Stimulated activated CD4-positive, alpha-beta T cell treated with anti-CD3 and anti-CD28 coated beads, Interleukin-4, amount 100 ng/mL, for 1 hour (primary cell): ENCODE measurements around the gene LRCH3.
A peak's percentile ranks its signal among the peaks of the same experiment; 100 is the strongest.
"Not testable (repeated sequence)": the region's sequence is repeated elsewhere in the genome, so short reads cannot be mapped to it uniquely, and the experiment has no call there.

Experiments used
- DNase-seq: peaks from one replicate; pipeline ENCODE4 v3.0.0-alpha.2; 2020

LRCH3 gene

GRCh38 chr3:197837282-197837681 is 46.2 kb downstream of the LRCH3 start:
- DNase-seq: no peak

DNA sequence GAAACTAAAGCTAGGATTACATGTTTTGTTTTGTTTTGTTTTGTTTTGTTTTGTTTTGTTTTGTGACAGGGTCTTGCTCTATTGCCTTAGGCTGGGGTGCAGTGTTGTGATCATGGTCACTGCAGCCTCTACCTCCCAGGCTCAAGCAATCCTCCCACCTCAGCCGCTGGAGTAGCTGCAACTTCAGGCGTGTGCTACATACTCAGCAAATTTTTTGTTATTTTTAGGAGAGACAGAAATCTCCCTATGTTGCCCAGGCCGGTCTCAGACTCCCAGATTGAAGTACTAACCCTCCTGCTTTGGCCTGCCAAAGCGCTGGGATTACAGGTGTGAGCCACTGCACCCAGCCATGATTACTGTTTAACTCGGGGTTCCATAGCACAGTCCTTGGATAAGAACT is 50.7 kb downstream of the LRCH3 start:
- DNase-seq: no peak

DNA sequence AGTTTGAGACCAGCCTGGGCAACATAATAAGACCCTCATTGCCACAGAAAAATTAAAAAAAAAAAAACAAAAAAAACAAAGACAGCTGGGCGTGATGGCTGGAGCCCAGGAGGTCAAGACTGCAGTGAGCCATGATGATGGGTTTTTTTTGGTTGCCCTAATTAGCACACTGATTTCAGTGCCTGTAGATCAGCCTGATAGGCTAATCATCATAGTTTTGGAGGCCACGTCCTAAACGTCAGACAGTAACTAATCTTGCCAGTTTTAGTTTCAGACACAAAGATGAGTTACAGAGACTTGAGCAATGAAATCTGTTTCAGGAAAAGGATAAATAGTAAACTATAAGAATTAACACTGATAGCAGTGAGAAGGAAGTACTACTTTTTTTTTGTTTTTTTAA is 55.4 kb downstream of the LRCH3 start:
- no peak for DNase-seq

DNA sequence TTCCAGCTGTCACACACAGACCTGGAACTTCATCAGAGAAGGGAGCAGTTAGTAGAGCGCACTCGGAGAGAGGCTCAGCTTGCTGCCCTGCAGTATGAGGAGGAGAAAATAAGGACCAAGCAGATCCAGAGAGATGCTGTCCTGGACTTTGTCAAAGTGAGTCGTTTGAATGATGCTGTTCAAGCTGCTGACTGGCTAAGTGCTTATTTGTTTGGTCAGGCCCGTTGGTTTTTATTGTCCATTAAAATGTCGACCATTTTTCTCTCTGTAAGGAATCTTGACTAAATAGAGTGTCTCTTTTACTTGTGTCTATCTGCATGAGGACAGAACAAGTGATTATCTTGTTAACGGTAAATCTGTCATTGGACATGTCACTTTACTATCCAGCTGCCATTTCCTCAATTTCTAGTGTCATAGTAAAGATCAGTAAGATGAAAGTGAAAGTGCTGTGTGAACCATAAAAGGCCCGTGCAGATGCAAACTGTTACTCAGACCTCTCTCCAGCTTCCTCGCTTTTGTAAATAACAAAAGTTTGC is 56.9 kb downstream of the LRCH3 start:
- no peak for DNase-seq

- no peak for DNase-seq
Observed at GRCh38 chr3:197854596-197855343, 63.7 kb downstream of the LRCH3 start.

DNA sequence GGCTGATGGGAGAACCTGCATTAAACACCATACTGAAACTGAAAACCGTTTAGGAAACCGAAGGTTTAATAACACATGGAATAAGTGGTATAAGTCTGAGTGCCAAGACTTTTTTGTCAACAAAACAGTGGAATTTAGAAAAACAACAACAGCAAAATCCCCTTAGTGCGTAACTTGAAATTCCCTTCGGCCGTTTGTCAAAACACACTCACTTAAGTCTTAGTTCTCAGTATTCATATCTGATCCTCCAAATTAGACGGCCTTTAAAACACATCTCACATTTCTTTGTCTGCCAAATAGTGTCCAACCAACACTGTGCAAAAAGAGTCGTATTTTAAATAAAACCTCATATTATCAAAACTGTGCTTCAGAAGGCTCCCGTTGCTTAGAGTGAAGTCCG is 64.5 kb downstream of the LRCH3 start:
- no peak for DNase-seq

DNA sequence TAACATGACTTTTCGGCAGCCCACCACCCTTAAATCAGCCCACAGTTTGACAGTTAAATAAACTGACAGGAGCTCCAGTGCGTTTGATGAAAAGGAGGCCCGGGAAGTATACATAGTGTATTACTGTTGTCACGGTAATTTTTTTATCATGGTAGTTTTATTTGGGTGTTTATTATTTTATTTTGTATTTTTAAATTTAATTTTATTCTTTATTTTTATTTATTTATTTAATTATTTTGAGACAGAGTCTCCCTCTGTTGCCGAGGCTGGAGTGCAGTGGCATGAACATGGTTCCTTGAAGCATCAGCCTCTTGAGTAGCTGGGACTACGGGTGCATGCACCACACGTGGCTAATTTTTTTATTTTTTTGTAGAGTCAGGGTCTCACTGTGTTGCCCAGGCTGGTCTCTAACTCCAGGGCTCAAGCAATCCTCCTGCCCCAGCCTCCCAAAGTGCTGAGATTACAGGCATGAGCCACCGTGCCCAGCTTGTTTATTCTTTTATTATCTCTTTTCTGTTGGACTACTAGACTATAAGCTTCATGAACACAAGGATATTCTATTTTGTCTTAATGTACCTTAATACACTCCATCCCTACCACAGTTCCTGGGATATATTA is 65.3 kb downstream of the LRCH3 start:
- no peak for DNase-seq

GRCh38 chr3:197858133-197858532 is 67.1 kb downstream of the LRCH3 start:
- no peak for DNase-seq

- DNase-seq: no peak
Observed at GRCh38 chr3:197858598-197858997, 67.5 kb downstream of the LRCH3 start.

- DNase-seq: no peak
Observed at GRCh38 chr3:197866035-197866434, 75.0 kb downstream of the LRCH3 start.

DNA sequence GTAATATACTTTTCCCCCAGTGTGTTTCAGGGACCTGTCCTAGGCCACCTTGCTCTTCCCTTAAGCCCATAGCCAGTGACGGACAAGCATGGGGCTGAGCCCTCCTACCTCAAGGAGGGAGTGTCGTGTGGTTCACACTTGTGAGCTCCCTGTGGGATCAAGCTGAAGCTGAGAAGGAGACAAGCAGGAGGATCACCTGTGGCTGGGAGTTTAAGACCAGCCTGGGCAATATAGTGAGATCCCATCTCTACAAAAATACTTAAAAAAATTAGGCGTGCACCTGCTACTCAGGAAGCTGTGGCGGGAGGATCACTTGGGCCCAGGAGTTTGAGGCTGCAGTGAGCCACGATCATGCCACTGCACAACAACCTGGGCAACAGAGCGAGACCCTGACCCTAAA is 82.3 kb downstream of the LRCH3 start:
- no peak for DNase-seq

DNA sequence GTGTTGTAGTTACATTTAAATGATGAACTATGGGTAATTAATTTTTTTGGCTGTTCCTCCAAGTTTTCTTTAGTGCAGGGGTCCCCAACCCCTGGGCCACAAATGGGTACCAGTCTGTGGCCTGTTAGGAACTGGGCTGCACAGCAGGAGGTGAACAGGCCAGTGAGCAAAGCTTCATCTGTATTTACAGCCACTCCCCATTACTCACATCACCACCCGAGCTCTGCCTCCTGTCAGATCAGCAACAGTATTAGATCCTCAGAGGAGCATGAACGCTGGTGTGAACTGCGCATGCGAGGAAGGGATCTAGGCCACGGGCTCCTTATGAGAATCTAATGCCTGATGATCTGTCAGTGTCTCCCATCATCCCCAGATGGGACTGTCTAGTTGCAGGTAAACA is 83.0 kb downstream of the LRCH3 start:
- DNase-seq: no peak

DNA sequence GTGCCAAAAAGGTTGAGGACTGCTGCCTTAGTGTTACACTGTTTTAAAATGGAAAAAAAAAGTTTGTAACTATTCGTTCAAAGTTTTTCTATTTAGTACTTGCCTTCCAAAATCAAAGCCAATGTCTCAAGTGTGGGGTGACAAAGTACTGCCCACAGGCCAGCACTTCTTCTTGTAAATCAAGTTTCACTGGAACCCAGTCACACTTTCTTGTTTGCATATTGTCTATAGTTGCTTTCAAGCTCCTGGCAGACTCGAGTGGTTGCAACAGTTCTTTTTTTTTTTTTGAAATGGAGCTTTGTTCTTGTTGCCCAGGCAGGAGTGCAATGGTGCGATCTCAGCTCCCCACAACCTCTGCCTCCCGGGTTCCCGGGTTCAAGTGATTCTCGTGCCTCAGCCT is 83.6 kb downstream of the LRCH3 start:
- DNase-seq: no peak

DNA sequence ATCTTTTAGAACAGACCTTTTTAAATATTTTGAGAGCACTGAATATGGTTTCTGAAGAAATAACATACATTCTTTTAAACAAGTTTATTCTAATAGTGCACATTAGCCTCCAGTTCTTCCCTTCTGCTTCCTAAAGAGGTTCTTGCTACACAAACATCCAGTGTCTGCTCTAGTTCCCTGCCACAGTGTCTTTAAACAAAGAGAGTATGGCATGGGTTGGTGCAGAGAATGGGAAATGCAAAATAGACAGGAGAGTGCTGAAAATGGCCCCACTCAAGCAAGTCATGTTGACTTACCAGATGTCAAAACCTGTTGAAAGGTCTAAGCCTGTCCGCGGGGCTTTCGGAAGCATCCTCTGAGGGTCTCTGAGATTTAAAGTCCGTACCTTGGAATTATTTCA is 86.8 kb downstream of the LRCH3 start:
- no peak for DNase-seq

DNA sequence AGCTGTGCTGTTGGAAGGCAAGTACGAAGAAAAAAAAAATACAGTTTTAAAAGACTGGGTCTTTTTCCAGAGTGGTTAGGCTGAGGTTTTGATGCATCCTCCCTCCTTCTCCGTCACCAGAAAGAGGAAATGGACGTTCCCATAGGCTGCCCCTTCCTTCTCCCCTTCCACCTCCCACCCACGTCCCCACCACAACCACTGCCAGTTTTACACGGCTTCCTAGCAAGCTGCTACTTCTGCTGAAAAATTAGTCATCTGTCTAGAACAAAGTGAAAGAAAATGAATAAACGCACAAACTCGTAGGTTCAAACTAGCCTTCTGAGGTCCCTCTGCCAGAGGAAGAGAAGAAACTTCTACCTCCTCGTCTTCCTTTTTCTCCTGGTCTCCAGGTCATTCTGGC is 87.4 kb downstream of the LRCH3 start:
- peak; percentile 22 for DNase-seq

DNA sequence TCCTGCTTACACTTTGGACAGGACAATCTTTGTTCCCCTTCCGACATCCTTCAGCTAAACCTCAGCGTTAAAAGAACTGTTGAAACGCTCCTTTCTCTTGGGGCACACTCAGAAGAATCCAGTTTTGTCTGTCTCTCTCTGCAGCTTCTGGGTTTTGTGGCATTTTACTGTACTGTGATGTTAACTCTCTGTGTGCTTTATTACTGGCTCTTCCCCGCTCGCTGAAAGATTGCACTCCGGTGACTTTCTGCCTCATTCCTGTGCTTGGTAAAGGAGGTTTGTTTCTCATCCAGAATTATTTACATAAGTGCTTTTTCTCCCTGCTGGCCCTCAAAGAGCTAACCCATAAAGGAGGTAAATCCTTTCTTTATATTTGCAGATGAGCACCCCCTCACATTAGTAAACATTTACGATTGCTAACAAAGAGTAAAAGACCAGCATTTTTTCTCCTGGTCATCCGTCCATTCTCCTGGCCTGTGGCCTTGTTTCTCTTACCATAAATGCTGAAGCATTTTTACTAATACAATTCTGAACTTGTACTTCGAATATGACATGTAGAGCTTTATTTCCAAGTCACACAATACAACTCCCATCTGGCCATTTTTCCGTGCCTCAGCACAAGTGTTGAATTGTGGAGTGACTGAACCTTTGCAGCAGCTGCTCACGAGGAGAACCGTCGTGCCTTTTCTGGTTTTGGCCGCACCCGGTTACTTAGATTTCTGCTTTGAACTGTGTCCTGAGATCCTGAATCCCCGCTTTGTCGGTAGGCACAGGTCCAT is 89.6 kb downstream of the LRCH3 start:
- no peak for DNase-seq

DNA sequence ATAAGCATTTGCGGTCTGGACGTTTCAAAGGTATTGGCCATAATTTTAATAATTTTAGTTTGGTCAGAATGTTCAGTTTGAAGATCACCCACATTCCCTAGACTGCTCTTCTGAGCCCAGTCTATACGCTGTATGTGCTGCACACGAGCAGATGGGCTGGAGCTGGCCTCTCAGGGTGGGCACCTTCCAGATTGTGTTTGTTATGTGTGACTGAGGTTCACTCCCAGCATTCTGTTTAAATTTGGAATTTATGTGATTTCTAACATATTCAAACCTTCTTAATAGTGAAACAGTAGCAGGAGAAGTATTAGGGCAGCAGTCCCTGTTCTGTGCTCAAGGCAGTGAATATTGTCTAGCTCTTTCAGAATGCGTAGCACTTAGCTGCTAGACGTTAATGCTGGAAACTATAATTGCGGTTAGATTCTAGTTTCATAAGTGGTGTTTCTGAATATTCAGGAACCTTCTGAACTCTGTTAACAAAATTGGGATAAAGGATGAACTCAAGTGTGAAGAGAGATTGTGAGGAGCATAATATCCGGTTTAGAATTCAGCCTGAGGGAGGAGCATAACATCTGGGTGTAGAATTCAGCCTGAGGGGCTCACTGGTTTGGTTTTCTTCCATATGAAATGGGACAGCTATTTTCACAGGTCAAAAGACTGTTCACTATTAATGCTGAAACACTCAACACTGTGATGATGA is 90.4 kb downstream of the LRCH3 start:
- no peak for DNase-seq

DNA sequence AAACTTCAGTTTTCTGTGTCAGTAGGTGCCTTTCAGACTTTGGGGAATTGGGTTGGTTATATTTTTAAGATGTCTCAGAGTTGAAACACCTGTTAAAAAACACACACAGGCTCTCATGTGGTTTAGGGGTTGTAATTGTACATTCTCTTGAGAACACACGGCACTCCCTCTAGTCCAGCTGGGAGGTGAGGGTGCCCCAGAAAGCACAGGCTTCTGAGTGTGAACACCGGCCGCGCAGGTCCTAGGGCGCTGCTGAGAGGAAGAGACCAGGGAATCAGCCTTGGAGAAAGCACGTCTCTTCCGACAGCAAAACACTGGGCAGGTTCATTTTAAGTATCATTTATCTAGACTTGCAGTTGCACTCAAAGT is 90.9 kb downstream of the LRCH3 start:
- DNase-seq: no peak

GRCh38 chr3:197882586-197882985 is 91.5 kb downstream of the LRCH3 start:
- DNase-seq: no peak

DNA sequence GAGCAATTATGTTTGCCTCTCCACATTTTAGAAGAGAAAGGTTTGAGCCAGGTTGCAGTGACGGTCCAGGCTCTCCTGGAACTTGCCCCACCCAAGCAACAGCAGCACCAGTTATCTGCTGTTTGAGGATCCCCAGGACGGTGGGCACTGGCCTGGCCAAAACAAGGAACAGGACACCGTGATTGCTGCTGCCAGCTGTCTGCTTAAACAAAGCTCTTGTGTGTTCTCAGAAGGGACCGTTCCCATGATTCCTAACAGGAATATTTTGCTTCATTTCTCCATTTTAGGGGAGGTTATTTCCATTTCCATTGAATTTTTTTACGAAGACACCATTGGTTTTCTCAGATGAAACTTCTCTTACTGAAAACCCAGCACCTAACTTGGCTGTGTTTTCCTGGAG is 92.5 kb downstream of the LRCH3 start:
- DNase-seq: no peak

DNA sequence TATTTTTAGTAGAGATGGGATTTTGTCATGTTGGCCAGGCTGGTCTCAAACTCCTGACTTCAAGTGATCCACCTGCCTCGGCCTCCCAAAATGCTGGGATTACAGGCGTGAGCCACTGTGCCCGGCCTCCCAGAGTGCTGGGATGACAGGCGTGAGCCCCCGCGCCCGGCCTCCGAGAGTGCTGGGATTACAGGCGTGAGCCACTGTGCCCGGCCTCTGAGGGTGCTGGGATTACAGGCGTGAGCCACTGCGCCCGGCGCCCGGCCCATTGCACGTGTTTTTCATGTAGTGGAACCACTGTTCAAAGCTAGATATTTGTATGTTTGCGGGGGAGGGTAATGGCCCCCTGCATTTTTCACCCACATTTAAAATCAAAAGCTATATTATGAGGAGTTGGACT is 93.3 kb downstream of the LRCH3 start:
- DNase-seq: not testable (repeated sequence)

- not testable (repeated sequence) for DNase-seq
Observed at GRCh38 chr3:197886052-197886451, 95.0 kb downstream of the LRCH3 start.

DNA sequence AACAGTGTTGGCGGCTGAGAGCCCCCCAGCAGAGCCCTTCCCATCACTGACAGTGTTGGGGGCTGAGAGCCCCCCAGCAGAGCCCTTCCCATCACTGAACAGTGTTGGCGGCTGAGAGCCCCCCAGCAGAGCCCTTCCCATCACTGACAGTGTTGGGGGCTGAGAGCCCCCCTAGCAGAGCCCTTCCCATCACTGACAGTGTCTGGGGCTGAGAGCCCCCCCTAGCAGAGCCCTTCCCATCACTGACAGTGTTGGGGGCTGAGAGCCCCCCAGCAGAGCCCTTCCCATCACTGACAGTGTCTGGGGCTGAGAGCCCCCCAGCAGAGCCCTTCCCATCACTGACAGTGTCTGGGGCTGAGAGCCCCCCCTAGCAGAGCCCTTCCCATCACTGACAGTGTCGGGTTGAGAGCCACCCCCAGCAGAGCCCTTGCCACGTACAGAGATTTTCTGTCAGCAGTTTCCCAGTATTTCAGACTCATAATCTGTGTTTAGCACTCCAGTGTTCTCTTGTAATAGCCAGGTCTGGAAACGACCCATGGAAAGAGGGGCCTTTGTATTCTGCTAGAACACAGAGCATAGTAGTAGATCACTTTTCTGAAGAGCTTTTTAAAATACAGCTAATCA is 96.5 kb downstream of the LRCH3 start:
- DNase-seq: not testable (repeated sequence)
